Measurements from ENCODE around the gene FGF1. TPM values are rescaled to one million over a fixed set of nuclear protein-coding genes. Genes with fewer than 3 reads are reported as not detected.

FGF1 gene
- total RNA-seq, 2 donors from 2014 or later = 0.77 TPM; not detected in 1

GRCh38 chr5:142605611-142606010 lies 80.3 kb downstream of the FGF1 start:
- no peak overlapping the region for H3K4me3 ChIP-seq (ENCODE audit: low read length)
- WGBS, 2 experiments (ENCODE audit: insufficient coverage in 1 of 2, insufficient read length in 1 of 2) = 84 to 86% methylated on average over 3 to 5 of the region's 5 CpGs
- Mint-ChIP-seq H3K27me3 (ENCODE audit: insufficient read depth) (no peaks in the 10 kb centered on the region), H3K36me3 (ENCODE audit: low read depth) (no peaks in the 10 kb centered on the region), H3K9me3 (no peaks in the 10 kb centered on the region), H3K4me1 (peaks cover 29% of the 10 kb centered on the region), H3K27ac (no peak overlapping the region), H3K4me3 (no peak overlapping the region)
- no peak for TF ChIP-seq CTCF (conservative IDR thresholded peaks at IDR 0.05)
- H3K9me3 ChIP-seq (ENCODE audit: control insufficient read depth, low read length) = no peaks in the 10 kb centered on the region
- no peak for DNase-seq
- H3K36me3 ChIP-seq (ENCODE audit: control insufficient read depth, insufficient read depth, low read length) = no peaks in the 10 kb centered on the region
- H3K4me1 ChIP-seq (ENCODE audit: control insufficient read depth, insufficient read depth, low read length) = peaks cover 2% of the 10 kb centered on the region
- no peak overlapping the region for H3K27ac ChIP-seq (ENCODE audit: low read depth, low read length)
- no peaks in the 10 kb centered on the region for H3K27me3 ChIP-seq (ENCODE audit: control insufficient read depth, insufficient read depth, low read length, poor library complexity, severe bottlenecking)
- H3K9ac ChIP-seq (ENCODE audit: extremely low read depth, low read length, poor library complexity, severe bottlenecking) = no peak overlapping the region

GRCh38 chr5:142602720-142603245 lies 83.1 kb downstream of the FGF1 start:
- no peak overlapping the region for H3K9ac ChIP-seq (ENCODE audit: extremely low read depth, low read length, poor library complexity, severe bottlenecking)
- no peaks in the 10 kb centered on the region for H3K27me3 ChIP-seq (ENCODE audit: control insufficient read depth, insufficient read depth, low read length, poor library complexity, severe bottlenecking)
- H3K4me1 ChIP-seq (ENCODE audit: control insufficient read depth, insufficient read depth, low read length) = peaks cover 2% of the 10 kb centered on the region
- H3K4me3 ChIP-seq (ENCODE audit: low read length) = no peak overlapping the region
- no peak for TF ChIP-seq CTCF (conservative IDR thresholded peaks at IDR 0.05)
- no peaks in the 10 kb centered on the region for H3K36me3 Mint-ChIP-seq (ENCODE audit: low read depth)
- WGBS, 2 experiments (ENCODE audit: insufficient coverage in 1 of 2, insufficient read length in 1 of 2) = 89 to 90% methylated on average over 4 of the region's 4 CpGs
- no peaks in the 10 kb centered on the region for H3K9me3 Mint-ChIP-seq
- DNase-seq = no peak
- H3K9me3 ChIP-seq (ENCODE audit: control insufficient read depth, low read length) = no peaks in the 10 kb centered on the region
- peaks cover 32% of the 10 kb centered on the region for H3K4me1 Mint-ChIP-seq
- no peak overlapping the region for H3K27ac Mint-ChIP-seq
- no peak overlapping the region for H3K4me3 Mint-ChIP-seq
- H3K36me3 ChIP-seq (ENCODE audit: control insufficient read depth, insufficient read depth, low read length) = no peaks in the 10 kb centered on the region
- no peak overlapping the region for H3K27ac ChIP-seq (ENCODE audit: low read depth, low read length)
- H3K27me3 Mint-ChIP-seq (ENCODE audit: insufficient read depth) = no peaks in the 10 kb centered on the region

- Mint-ChIP-seq H3K36me3 (ENCODE audit: low read depth) (no peaks in the 10 kb centered on the region), H3K4me1 (peaks cover 30% of the 10 kb centered on the region), H3K9me3 (no peaks in the 10 kb centered on the region), H3K27ac (no peak overlapping the region), H3K4me3 (no peak overlapping the region), H3K27me3 (ENCODE audit: insufficient read depth) (no peaks in the 10 kb centered on the region)
- Histone ChIP-seq H3K4me1 (ENCODE audit: control insufficient read depth, insufficient read depth, low read length) (no peaks in the 10 kb centered on the region), H3K27ac (ENCODE audit: low read depth, low read length) (no peak overlapping the region), H3K9me3 (ENCODE audit: control insufficient read depth, low read length) (peaks cover under 1% of the 10 kb centered on the region), H3K4me3 (ENCODE audit: low read length) (no peak overlapping the region), H3K9ac (ENCODE audit: extremely low read depth, low read length, poor library complexity, severe bottlenecking) (no peak overlapping the region), H3K27me3 (ENCODE audit: control insufficient read depth, insufficient read depth, low read length, poor library complexity, severe bottlenecking) (no peaks in the 10 kb centered on the region), H3K36me3 (ENCODE audit: control insufficient read depth, insufficient read depth, low read length) (no peaks in the 10 kb centered on the region)
- DNase-seq = peak; percentile 74
- 60 to 86% methylated on average over 1 to 3 of the region's 3 CpGs for WGBS, 2 experiments (ENCODE audit: insufficient coverage in 1 of 2, insufficient read length in 1 of 2)
- peak; percentile 60 for TF ChIP-seq CTCF (conservative IDR thresholded peaks at IDR 0.05)
Measured at GRCh38 chr5:142601432-142601831, 84.5 kb downstream of the FGF1 start.
